Ectodermal cell (in vitro differentiated cells): Measurements from ENCODE around the gene SLC12A4.
A peak's percentile ranks its signal among the peaks of the same experiment; 100 is the strongest.
"Not testable (repeated sequence)": the region's sequence is repeated elsewhere in the genome, so short reads cannot be mapped to it uniquely, and the experiment has no call there.

Experiments
- H3K27ac ChIP-seq: 2 replicates; pipeline ENCODE4 v1.7.0; 2013; ENCODE audit warnings: mild to moderate bottlenecking, low read depth, low read length; ENCODE audit not compliant: insufficient read depth, poor library complexity, severe bottlenecking
- H3K27me3 ChIP-seq: 2 replicates; pipeline ENCODE4 v1.7.0; 2013; ENCODE audit warnings: mild to moderate bottlenecking, low read length; ENCODE audit not compliant: insufficient read depth, control insufficient read depth, poor library complexity, severe bottlenecking
- H3K36me3 ChIP-seq: one replicate; pipeline ENCODE4 v1.7.0; 2013; ENCODE audit warnings: low read length; ENCODE audit not compliant: control insufficient read depth, insufficient read depth
- H3K4me1 ChIP-seq: one replicate; pipeline ENCODE4 v1.7.0; 2013; ENCODE audit warnings: low read length; ENCODE audit not compliant: control insufficient read depth, insufficient read depth
- H3K4me3 ChIP-seq: 2 replicates; pipeline ENCODE4 v1.7.0; 2013; ENCODE audit warnings: low read depth, low read length, control low read depth; ENCODE audit not compliant: insufficient read depth
- H3K9me3 ChIP-seq: 2 replicates; pipeline ENCODE4 v1.7.0; 2013; ENCODE audit warnings: mild to moderate bottlenecking, low read length, moderate library complexity; ENCODE audit not compliant: control insufficient read depth
- WGBS, 2 experiments: methylation state at CpG; one replicate each; pipeline ENCODE4 v1.1.7; 2013; ENCODE audit warnings: missing lambda C conversion rate in 2 of 2; 5-methylcytosine and 5-hydroxymethylcytosine counted together

SLC12A4 gene

DNA sequence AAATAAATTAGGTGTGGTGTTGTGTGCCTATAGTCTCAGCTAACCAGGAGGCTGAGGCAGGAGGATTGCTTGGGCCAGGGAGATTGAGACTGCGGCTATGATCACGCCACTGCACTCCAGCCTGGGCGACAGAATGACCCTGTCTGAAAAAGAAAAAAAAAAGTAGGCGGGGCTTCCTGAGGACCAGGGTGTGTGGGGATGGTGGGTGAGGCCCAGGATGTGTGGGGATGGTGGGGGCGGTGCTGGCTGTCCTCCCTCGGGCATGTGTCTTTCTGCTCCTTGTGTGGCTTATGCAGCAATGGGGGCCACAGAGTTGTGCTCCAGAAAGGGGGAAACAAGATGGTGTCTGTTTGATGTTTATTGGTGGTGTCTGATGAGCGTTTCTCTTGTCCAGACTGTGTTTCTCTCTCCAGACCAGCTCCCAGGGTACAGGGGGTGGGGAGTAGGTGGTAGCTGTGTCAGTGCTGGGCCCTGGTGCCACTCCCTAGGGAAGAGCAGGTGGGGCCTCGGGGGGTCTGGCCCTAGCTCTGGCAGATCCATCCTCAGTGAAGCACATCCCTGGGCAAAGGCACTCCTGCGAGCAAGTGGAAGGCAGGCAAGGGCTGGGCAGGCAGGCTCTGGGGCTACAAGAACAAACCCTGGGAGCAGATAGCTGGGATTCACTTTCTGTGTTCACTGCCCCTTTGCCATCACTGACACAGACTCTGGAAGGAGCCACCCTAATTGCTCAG is 26.8 kb downstream of the SLC12A4 start:
- Histone ChIP-seq H3K36me3 (no peaks in the 10 kb centered on the region), H3K4me1 (peaks cover 27% of the 10 kb centered on the region), H3K27me3 (no peaks in the 10 kb centered on the region), H3K27ac (no peak overlapping the region), H3K9me3 (no peaks in the 10 kb centered on the region), H3K4me3 (no peak overlapping the region)
- WGBS, 2 experiments = 88 to 92% methylated on average over 9 of the region's 9 CpGs

DNA sequence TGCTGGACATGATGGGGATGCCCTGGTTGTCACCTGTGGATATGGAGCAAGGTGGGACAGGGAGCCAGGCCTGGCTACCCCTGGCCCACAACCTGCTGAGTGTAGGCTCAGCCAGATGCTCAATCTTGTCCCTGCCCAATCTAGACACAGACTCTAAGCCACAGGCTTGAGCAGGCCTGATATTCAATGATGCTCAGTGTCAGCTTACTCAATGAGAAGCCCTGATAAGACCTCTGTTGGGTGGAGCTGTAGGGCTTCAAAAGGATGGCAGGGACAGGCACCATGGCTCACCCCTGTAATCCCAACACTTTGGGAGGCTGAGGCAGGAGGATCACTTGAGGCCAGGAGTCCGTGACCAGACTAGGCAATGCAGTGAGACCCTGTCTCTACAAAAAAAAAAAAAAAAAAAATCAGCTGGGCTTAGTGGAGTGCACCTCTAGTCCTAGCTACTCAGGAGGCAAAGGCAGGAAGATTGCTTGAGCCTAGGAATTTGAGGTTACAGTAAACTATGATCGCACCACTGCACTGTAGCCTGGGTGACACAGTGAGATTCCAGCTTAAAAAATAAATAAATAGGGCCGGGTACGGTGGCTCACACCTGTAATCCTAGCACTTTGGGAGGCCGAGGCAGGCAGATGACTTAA is 27.9 kb downstream of the SLC12A4 start:
- 88 to 94% methylated on average over 5 of the region's 5 CpGs for WGBS, 2 experiments
- Histone ChIP-seq H3K4me1 (peaks cover 27% of the 10 kb centered on the region), H3K4me3 (no peak overlapping the region), H3K9me3 (no peaks in the 10 kb centered on the region), H3K27ac (no peak overlapping the region), H3K36me3 (no peaks in the 10 kb centered on the region), H3K27me3 (no peaks in the 10 kb centered on the region)

- Histone ChIP-seq H3K36me3 (no peaks in the 10 kb centered on the region), H3K4me3 (no peak overlapping the region), H3K27ac (no peak overlapping the region), H3K4me1 (peaks cover 27% of the 10 kb centered on the region), H3K27me3 (no peaks in the 10 kb centered on the region), H3K9me3 (no peaks in the 10 kb centered on the region)
- 94 to 95% methylated on average over 33 of the region's 33 CpGs for WGBS, 2 experiments
Measured at GRCh38 chr16:67939507-67940445, 28.7 kb downstream of the SLC12A4 start.

DNA sequence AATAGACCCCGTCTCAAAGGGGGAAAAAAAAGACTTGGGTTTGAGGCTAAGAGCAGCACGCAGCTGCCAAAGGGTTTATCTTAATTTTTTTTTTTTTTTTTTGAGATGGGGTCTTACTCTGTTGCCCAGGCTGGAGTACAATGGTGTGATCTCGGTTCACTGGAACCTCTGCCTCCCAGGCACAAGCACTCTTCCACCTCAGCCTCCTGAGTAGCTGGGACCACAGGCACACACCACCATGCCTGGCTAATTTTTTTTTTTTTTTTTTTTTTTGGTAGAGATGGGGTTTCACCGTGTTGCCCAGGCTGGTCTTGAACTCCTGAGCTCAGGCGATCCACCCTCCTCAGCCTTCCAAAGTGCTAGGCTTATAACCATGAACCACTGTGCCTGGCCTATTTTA is 30.7 kb downstream of the SLC12A4 start:
- peaks cover 16% of the 10 kb centered on the region for H3K4me1 ChIP-seq
- H3K9me3 ChIP-seq, H3K4me3 ChIP-seq, H3K27me3 ChIP-seq, H3K27ac ChIP-seq, H3K36me3 ChIP-seq: not testable (repeated sequence)
- WGBS, 2 experiments = 91 to 94% methylated on average over 5 of the region's 5 CpGs

GRCh38 chr16:67936880-67937605 is 31.4 kb downstream of the SLC12A4 start:
- Histone ChIP-seq H3K9me3 (no peaks in the 10 kb centered on the region), H3K4me3 (peak overlapping the region; percentile 96), H3K36me3 (no peaks in the 10 kb centered on the region), H3K27ac (no peak overlapping the region), H3K27me3 (no peaks in the 10 kb centered on the region), H3K4me1 (peaks cover 16% of the 10 kb centered on the region)
- WGBS, 2 experiments = 52% methylated on average over 6 of the region's 6 CpGs

DNA sequence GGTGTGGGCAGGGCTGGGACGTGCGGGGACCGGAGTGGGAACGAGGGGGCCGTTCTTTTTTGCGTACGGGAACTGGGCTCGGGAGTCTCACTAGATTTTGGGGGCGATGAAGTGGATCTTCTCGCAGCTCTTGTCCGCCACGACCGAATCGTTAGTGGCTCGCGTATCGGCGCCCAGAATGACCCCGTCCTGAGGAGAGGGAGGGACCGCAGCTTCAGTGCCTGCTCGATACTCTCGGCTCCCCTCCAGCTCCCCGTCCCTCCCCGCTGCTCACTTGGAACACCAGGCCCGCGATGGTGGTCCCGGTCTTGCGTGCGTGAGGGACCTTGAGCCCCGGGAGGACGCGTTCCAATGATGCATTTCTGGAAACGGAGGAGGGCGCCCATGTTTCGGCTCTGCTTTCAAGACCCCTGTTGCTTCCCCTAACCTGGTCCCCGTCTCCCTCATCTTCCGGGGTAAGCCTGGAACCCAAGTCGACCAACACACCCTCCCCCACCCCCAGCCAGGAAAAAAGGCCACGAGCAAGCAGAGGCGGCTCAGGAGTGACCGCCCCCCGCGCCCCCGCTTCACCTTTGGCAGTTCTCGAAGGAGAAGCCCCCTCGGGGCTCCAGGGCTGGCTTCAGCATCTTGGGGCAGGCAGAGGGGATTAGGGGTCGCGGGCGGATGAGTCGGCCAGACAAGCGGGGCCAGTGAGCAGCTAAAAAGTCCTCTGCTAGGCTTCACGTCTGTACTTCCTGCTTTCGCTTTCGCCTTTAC is 32.1 kb downstream of the SLC12A4 start, which contains the start of gene PSMB10:
PSMB10 (minus strand) TSS at position 727 of the 756 bp plus-strand sequence; CDS start at position 626, 101 bp downstream.
- no peaks in the 10 kb centered on the region for H3K36me3 ChIP-seq
- peak within 1 kb of the TSS; percentile 96 for H3K4me3 ChIP-seq
- H3K4me1 ChIP-seq = peaks cover 16% of the 10 kb centered on the region
- H3K9me3 ChIP-seq = no peaks in the 10 kb centered on the region
- H3K27ac ChIP-seq = no peak within 1 kb of the TSS
- WGBS, 2 experiments = 1% methylated on average over 54 of the region's 54 CpGs
- H3K27me3 ChIP-seq = no peaks in the 10 kb centered on the region

GRCh38 chr16:67935402-67936123 is 32.9 kb downstream of the SLC12A4 start:
- Histone ChIP-seq H3K36me3 (no peaks in the 10 kb centered on the region), H3K27me3 (no peaks in the 10 kb centered on the region), H3K4me3 (peak overlapping the region; percentile 96), H3K27ac (no peak overlapping the region), H3K9me3 (no peaks in the 10 kb centered on the region), H3K4me1 (peaks cover 16% of the 10 kb centered on the region)
- 0 to 1% methylated on average over 55 of the region's 55 CpGs for WGBS, 2 experiments

DNA sequence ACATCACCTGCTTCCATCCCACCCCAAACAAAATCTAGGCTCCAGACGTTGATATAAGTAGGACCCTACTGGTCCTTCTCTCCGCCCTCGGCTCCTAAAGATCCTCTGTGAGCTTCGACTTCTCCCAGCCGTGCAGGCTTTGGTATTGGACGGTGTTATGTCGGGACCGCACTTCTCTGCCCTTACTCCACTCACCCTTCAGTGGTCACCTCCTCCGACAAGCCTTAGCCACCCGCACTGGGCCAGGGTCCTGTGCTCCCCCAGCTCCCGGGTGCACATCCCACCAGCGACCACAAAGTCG is 33.4 kb downstream of the SLC12A4 start:
- Histone ChIP-seq H3K27me3 (no peaks in the 10 kb centered on the region), H3K4me1 (peaks cover 16% of the 10 kb centered on the region), H3K36me3 (no peaks in the 10 kb centered on the region), H3K9me3 (no peaks in the 10 kb centered on the region), H3K4me3 (peak overlapping the region; percentile 96), H3K27ac (no peak overlapping the region)
- WGBS, 2 experiments = 10 to 12% methylated on average over 13 of the region's 13 CpGs
